Ovary (tissue), 3 donors: ENCODE results near the gene FGR.

Experiments
- EP300 ChIP-seq: sonication (generic); formaldehyde crosslinking; IDR thresholded peaks from one replicate; pipeline ENCODE4 v1.6.1; 2017; ENCODE audit warnings: antibody characterized with exemption
- POLR2A ChIP-seq: fragments of 450-650 bp; IDR thresholded peaks from one replicate; pipeline ENCODE4 v1.6.1; 2017; ENCODE audit warnings: antibody characterized with exemption, mild to moderate bottlenecking, moderate library complexity
- TF ChIP-seq, protein P1 (sequence below), 3 donors: fragments of 450-650 bp in 2 of 3; fragments of 200-600 bp in 1 of 3; IDR thresholded peaks; one replicate each; pipeline versions ENCODE4 v1.5.1 to v1.8.0; 2016 to 2022; ENCODE audit warnings: antibody characterized with exemption in 3 of 3, mild to moderate bottlenecking in 1 of 3
- donor health status: DM: no; HTN: no; CAD: no.

DNA sequence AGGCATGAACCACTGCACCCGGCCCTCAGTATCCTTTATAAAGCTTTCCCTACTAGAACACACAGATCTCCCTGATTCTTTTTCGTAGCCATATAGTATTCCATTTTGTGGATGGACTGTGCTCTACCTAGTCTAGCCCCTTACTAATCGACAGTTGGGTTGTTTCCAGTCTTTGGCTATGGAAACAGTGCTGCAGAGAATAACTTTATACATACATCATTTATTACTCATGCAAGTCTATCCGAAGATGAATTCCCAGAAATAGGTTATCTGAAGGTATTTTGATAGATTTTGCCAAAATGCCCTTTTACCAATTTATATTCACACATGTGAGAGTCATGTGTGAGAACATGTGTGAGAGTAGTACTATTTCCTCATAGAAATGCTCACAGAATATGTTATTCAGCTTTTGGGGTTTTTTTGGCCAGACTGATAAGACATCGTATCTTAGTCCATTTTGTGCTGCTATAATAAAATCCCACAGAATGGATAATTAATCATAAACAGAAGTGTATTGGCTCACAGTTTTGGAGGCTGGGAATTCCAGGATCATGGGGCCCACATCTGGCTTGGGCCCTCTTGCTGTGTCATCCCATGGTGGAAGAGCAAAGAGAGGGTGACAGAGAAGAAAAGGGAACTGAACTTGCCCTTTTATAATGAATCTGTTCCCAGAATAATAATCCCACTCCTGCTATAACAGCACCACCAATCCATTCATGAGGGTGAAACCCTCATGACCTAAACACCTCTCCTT, 17.3 kb upstream of the FGR start:
- TF ChIP-seq, protein P1, sequence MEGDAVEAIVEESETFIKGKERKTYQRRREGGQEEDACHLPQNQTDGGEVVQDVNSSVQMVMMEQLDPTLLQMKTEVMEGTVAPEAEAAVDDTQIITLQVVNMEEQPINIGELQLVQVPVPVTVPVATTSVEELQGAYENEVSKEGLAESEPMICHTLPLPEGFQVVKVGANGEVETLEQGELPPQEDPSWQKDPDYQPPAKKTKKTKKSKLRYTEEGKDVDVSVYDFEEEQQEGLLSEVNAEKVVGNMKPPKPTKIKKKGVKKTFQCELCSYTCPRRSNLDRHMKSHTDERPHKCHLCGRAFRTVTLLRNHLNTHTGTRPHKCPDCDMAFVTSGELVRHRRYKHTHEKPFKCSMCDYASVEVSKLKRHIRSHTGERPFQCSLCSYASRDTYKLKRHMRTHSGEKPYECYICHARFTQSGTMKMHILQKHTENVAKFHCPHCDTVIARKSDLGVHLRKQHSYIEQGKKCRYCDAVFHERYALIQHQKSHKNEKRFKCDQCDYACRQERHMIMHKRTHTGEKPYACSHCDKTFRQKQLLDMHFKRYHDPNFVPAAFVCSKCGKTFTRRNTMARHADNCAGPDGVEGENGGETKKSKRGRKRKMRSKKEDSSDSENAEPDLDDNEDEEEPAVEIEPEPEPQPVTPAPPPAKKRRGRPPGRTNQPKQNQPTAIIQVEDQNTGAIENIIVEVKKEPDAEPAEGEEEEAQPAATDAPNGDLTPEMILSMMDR (IDR thresholded peaks at IDR 0.05): no peak
- TF ChIP-seq POLR2A: no peak
- no peak for TF ChIP-seq EP300
